KOPT-K1 (cell line): ENCODE results near the gene PRMT3.
"Not testable (repeated sequence)": the region's sequence is repeated elsewhere in the genome, so short reads cannot be mapped to it uniquely, and the experiment has no call there.

Source experiments
- H3K27ac ChIP-seq: fragments of 200-600 bp; sonication (generic); 2 replicates; pipeline ENCODE4 v1.5.1; 2016; ENCODE audit warnings: antibody characterized with exemption, mild to moderate bottlenecking, low read depth, low read length; ENCODE audit not compliant: poor library complexity, severe bottlenecking
- H3K36me3 ChIP-seq: fragments of 200-600 bp; sonication (generic); 2 replicates; pipeline ENCODE4 v1.5.1; 2017; ENCODE audit warnings: antibody characterized with exemption, mild to moderate bottlenecking, low read length, moderate library complexity; ENCODE audit not compliant: insufficient read depth
- H3K9me3 ChIP-seq: fragments of 200-600 bp; sonication (generic); 2 replicates; pipeline ENCODE4 v1.5.1; 2017; ENCODE audit warnings: antibody characterized with exemption, low read length, mild to moderate bottlenecking; ENCODE audit not compliant: insufficient read depth, poor library complexity, severe bottlenecking

The PRMT3 gene

DNA sequence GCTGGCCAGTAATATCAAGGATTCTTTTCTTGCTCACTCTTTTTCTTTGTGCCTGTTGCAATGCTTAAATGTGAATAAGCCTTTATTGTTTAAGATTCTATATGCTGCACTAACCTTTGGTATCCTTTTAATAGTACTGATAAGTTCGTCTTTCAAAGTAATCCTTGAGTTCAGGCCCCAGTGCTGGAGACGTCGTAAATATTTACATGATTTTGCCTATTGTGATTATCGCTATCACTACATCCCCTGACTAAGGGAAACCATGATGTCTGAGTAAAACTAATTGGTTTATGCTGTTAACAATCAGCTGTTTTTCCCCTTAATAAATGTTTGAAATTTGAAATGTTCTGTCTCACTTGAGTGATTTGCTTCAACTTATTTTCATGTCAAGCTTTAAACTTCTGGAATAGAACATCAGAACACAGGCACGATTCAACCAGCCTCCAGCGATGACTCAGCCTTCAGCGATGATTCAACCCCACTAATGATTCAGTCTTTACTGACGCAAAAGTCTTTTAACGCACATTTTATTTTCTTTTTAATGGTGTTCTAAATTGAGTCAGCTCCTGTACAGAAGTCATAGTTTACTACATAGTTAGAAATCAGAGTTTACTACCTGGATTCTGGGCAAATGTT is 20.1 kb upstream of the PRMT3 start:
- Histone ChIP-seq H3K9me3 (no peaks in the 10 kb centered on the region), H3K36me3 (no peaks in the 10 kb centered on the region), H3K27ac (no peak overlapping the region)

DNA sequence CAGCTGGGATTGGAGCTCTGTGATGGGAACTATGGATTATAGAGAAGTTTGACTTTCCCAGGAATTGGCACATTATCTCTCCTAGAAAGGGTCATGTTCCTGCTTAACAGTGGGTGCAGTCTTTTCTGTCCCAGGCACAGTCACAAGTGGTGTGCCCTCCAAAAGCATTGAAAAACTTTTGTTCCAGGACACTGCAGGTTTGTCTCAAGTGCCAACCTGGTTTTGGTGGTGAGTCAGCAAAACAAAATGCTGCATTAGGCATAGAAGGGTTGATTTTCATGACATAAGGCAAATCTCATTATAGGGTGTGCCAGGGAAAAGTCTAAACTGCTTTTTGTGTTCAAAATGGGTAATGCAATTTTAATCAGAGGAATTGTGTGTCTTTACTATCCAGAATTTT is 19.1 kb upstream of the PRMT3 start:
- H3K27ac ChIP-seq, result no peak overlapping the region
- H3K36me3 ChIP-seq, result no peaks in the 10 kb centered on the region
- H3K9me3 ChIP-seq, result no peaks in the 10 kb centered on the region

DNA sequence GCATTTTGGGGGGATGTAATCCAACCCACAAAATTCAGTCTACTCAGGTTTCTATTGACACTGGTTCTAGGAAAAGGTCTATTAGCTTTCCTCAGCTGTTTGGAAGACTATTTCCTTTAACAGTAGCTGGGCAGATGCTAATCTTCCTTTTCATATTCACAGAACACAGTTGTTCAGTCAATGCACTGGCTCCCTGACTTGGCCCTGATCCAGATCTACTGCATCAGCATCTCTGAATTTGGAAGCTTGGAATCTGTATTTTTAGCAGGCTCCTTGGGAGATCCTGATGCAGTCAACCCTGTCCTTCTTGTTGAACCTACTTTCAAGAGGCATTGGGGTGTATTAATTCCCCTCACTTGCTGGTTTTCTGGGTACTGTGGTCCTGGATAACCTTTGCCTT is 17.7 kb upstream of the PRMT3 start:
- Histone ChIP-seq H3K27ac (no peak overlapping the region), H3K36me3 (no peaks in the 10 kb centered on the region), H3K9me3 (no peaks in the 10 kb centered on the region)

DNA sequence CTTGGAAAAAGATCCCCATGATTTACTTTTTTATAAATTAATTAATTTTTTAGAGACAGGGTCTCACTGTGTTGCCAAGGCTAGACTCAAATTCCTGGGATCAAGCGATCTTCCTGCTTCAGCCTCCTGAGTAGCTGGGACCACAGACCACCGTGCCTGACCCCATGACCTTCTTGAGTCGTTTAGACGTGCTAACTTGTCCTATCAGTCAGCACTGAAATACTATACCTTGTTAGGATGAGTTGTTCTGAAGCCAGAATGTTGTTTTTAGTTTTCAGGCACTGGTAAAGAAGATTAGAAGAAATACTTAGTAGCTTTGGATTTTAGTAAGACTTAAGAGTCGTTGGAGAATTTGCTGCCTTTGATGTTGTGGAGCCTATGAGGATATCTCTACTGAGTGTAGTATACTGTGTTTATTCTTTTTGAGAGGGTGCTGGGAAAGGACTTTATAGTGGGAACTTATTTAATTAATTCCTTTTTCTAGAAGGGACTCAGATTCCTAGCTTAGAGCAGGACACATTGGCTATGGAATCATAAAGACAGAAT is 15.4 kb upstream of the PRMT3 start:
- Histone ChIP-seq H3K9me3 (no peaks in the 10 kb centered on the region), H3K27ac (no peak overlapping the region), H3K36me3 (no peaks in the 10 kb centered on the region)

DNA sequence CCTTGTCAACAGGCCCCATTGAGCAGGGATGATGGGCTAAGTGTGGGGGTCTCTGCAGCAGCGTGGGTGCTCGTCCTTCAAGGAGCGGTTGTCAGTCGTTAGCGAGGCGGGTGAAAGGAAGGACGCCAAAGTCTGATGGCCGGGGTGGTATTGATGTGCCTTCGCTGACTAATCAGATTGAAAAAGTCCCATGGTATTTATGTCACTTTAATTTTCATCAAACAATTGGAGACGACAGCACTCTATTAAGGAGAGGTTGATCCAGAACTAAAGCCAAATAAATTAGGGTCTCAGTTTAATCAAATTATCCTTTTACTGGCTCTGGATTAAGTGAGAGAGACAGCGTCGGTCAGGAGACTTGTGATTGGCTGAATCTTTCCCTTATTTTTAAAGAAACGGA is 14.4 kb upstream of the PRMT3 start:
- H3K9me3 ChIP-seq, result no peaks in the 10 kb centered on the region
- H3K27ac ChIP-seq, result no peak overlapping the region
- H3K36me3 ChIP-seq, result no peaks in the 10 kb centered on the region

DNA sequence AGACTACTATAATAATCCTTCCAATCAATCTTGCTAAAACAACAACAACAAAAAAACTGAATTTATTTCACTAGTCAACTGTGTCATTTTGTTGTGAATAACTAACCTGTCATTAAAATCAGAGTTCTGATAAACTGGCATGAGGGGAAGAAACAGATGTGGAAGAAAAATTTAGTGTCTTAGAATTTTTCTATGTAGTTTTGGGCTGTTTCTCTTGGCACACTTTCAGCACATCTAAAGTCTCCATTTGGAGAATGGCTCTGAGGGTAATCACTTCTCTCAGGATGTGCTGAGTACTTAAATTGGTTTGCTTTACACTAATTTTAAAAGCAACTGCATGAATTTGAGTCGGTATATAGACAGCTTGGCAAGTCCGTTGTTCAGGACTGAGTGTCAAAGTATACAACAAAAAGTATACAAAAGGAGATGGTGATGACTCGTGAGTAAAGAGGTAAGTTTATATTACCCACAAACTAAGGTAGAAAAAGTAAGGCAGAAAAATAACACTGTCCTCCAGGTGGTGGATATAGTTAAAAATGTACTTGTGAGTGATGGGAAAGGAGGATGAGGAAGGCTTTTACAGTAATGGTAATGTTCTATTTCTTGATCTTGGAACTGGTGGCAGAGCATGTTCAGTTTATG is 13.8 kb upstream of the PRMT3 start:
- H3K27ac ChIP-seq, result no peak overlapping the region
- H3K36me3 ChIP-seq, result no peaks in the 10 kb centered on the region

DNA sequence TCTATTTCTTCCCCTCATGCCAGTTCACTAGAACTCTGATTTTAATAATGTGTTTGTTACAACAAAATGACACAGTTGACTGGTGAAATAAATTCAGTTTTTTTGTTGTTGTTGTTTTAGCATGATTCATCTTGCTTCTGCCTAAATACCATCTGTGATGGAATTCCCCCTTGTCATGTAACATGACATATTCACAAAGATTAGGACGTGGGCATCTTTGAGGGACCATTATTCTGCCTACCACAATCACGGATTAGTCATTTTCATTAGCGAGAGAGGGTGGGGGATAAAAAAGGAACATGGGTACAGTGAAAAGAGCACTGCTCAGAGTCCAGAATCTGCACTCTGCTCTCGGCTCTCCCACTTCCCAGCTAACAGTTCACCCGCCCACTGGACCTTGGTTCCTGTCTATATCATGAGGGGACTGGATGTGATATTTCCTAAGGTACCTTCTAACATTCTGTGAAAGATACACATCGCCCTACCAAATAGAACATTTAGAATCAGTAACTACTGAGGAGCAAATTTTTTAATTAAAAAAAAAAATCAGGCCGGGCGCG is 12.7 kb upstream of the PRMT3 start:
- H3K36me3 ChIP-seq, result no peaks in the 10 kb centered on the region
- no peak overlapping the region for H3K27ac ChIP-seq
- no peaks in the 10 kb centered on the region for H3K9me3 ChIP-seq

More for the DNA sequence above, 13.8 kb upstream of the PRMT3 start:
- H3K9me3 ChIP-seq, result no peaks in the 10 kb centered on the region

DNA sequence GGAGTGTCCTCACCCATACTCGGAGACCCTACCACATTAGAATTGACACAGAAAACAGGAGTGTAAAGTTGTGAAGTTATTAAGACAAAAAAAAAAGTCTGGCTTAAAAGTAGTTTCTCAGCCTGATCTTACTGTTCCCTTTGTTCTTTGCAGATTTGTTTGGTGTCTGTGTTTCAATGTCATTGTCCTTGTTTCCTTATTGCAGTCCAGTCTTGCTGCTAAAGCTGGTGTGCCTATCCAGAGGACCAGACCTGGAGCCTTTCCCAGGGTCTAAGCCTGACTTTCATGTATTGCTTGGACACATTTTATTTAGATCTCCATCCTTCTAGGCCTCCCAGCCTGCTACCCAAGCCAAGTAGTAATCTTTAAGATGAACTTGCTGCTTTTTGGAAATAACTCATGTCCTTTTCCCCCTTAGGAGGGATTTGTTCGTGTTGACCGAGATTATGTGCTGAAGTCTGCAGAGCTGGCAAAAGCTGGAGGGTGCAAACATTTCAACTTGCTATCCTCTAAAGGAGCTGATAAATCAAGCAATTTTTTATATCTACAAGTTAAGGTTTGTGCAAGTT is 11.3 kb upstream of the PRMT3 start:
- H3K36me3 ChIP-seq, result no peaks in the 10 kb centered on the region
- H3K27ac ChIP-seq, result no peak overlapping the region
- H3K9me3 ChIP-seq, result no peaks in the 10 kb centered on the region

DNA sequence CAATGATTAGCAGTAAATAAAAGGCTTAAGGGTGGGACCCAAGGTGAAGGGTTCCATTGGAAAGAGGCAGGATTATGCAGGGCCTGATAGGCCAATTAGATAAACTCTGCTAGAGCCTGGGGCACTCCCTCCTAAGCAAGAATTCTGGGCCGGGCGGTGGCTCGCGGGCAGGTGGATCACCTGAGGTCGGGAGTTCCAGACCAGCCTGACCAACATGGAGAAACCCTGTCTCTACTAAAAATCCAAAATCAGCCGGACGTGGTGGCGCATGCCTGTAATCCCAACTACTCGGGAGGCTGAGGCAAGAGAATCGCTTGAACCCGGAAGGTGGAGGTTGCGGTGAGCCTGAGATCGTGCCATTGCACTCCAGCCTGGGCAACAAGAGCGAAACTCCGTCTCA is 1.5 kb upstream of the PRMT3 start:
- not testable (repeated sequence) for H3K27ac ChIP-seq, H3K9me3 ChIP-seq
- H3K36me3 ChIP-seq, result peaks cover 16% of the 10 kb centered on the region; the same call in 1 of the 2 replicates

DNA sequence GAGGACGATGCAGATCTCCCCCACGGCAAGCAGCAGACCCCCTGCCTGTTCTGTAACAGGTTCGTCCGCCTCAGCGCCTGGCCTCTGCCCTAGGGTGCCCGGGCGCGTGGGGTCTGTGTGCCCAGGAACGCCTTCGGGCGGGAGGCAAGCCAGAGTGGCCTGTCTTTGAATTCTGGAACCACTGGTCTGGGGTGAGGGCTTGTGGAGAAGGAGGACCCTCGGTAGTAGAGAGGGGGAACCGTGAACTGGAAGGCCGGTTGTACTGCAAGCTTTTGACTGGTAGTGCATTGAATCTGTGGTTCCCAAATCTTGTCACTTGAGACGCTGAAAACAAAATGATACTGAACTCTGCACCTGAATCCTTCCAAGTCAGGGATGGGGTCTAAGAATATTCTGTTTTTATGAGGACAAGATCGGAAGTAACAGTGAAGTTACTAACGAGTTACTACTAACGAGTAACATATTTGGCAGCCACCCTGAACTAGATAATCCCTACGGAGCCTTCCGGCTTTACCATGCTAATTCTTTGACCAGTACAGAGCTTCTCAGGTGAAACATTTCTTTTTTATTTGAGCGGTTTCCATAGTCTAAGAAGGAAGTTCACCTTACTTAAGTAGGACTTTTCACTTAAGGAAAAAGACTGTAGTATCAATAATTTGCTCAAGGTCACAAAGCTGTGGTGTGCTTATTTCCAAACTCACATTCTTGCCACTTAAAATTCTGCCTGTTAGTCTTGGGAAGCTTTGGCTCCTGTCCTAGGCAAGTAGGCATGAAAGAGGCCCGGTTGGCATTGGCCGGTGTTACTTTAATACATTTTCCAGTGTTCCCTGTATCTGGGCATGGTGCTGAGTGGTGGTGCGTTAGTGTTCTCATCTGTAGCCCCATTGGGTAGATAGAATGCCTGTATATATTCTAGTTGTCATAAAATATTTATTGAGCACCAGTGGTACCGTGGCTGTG is 860 bp downstream of the PRMT3 start:
- peaks cover 39% of the 10 kb centered on the region for H3K36me3 ChIP-seq
- H3K9me3 ChIP-seq, result no peaks in the 10 kb centered on the region
- H3K27ac ChIP-seq, result peak overlapping the region; percentile 90

DNA sequence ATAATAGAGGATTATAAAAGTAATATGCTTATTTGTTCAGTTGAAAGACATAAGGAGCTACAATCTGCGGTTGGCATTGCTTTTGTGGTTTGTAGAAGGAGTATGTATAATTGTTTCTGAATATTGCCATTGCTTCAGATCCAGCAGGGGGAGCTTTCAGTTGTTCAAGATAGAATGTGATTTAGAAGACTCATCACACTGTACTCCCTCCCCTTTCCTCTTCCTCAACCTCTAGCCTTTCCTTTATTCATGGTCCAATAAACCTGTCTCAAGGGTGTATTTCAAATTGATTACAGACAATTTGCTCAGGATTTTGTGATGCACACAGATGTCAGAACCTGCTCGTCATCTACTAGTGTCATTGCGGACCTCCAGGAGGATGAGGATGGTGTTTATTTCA is 9.8 kb downstream of the PRMT3 start:
- no peaks in the 10 kb centered on the region for H3K9me3 ChIP-seq
- peaks cover 96% of the 10 kb centered on the region for H3K36me3 ChIP-seq
- H3K27ac ChIP-seq, result no peak overlapping the region

DNA sequence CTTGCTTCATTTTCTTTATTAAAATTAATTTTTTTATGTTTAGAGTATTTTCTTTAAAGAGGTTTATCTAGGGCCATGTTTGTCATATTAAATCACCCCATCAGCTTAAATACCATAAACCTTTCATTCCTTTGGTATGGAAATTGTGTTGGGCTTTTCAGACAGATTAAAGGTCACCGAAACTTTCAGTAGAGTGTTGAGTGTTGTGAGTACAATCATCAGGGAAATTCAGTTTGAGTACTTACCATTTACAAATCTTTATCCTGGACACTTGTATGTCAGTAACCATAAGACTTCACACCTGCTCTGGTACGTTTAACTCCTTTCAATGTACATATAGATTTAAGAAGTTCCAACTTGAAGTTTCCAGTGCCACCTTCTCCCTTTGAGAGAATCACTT is 12.0 kb downstream of the PRMT3 start:
- no peaks in the 10 kb centered on the region for H3K9me3 ChIP-seq
- peaks cover 95% of the 10 kb centered on the region for H3K36me3 ChIP-seq
- no peak overlapping the region for H3K27ac ChIP-seq

DNA sequence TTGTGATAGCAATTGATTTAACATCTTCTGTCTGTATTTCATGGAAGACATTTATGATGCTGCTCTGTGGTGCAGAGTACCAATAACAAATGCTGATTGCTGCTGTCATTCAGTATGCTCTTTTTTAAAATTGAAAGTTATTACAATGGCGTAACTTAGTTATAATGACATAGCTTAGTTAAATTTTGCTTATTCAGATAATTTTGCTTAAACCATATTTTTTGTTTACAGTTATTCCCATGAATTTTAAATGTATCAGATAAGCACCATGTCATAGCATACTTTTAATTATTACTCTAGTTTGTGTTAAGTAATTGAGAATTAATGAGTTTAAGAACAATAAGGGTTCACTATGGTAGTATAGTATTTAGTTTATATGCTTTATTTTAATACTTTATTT is 15.5 kb downstream of the PRMT3 start:
- H3K9me3 ChIP-seq, result no peaks in the 10 kb centered on the region
- peaks cover 96% of the 10 kb centered on the region for H3K36me3 ChIP-seq
- no peak overlapping the region for H3K27ac ChIP-seq

DNA sequence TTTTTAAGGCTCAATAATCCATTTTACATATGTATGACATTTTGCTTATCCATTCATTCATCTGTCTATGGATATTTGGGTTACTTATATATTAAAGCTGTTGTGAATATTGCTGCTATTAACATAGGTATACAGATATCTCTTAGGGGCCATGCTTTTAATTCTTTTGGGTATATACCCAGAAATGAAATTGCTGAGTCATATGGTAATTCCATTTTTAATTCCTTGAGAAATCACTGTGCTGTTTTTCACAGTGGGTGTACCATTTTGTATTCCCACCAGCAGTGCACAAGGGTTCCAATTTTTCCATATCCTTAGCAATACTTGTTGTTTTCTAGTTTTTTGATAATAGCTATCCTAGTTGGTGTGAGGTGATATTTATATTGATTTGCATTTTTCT is 19.0 kb downstream of the PRMT3 start:
- peaks cover 92% of the 10 kb centered on the region for H3K36me3 ChIP-seq
- no peaks in the 10 kb centered on the region for H3K9me3 ChIP-seq
- H3K27ac ChIP-seq, result no peak overlapping the region

DNA sequence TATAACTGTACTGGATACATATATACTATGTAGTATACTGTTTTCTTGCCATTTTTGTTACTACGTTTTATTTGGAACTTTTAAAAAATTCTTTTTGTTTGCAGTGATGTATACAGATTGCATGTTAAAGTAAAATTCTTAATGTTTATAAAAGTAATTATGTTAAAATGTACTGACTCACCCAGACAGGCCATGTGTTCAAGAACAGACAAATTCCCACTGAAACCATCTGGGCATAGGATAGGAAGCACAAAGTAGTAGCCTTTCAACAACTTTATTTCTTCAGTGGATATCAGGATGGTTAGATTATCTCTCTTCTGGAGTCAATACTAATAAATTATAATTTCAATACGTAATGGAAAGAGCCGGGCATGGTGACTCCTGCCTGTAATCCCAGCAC is 19.8 kb downstream of the PRMT3 start:
- Histone ChIP-seq H3K36me3 (peaks cover 93% of the 10 kb centered on the region), H3K27ac (no peak overlapping the region), H3K9me3 (no peaks in the 10 kb centered on the region)
